Measurements from ENCODE around the gene CRADD. TPM values are rescaled to one million over a fixed set of nuclear protein-coding genes. Genes with fewer than 3 reads are reported as not detected.

CRADD gene
- total and polyA plus RNA-seq, 2 of the 4 experiments (the other 2 are of a cell fraction) = 11.1 to 14.0 TPM

GRCh38 chr12:93759512-93760081 is 82.4 kb downstream of the CRADD start:
- peak overlapping the region; percentile 40 for H3K18ac ChIP-seq (ENCODE audit: low read depth, low read length)
- H3K79me1 ChIP-seq (ENCODE audit: low read depth in 1 of 2, low read length in 2 of 2) = peaks cover 9 to 17% of the 10 kb centered on the region in 2 experiments; a peak in 3 of 4 replicates
- in situ Hi-C loops (cut with MboI; ENCODE audit: low sequenced_read_pairs) (loop anchor here (10.0 kb wide), 1 partner anchor 255 kb away; no protein-coding TSS in a partner anchor), intact Hi-C loops (cut with micrococcal nuclease) (no loop called here), dilution Hi-C loops (cut with HindIII; ENCODE audit: low sequenced_read_pairs, unreplicated experiment) (no loop called here)
- 40% methylated on average over 1 of the region's 2 CpGs; no CpG with 5 or more reads in 1 of the 2 experiments for WGBS, 2 experiments (ENCODE audit: extremely low coverage in 2 of 2, insufficient read length in 1 of 2)
- H4K20me1 ChIP-seq (ENCODE audit: insufficient read depth, low read length) = no peaks in the 10 kb centered on the region
- peak overlapping the region; percentile 25; the same call in 1 of the 2 replicates for H3K4ac ChIP-seq (ENCODE audit: low read depth, low read length)
- no peaks in the 10 kb centered on the region for H3K36me3 ChIP-seq (ENCODE audit: control insufficient read depth, insufficient read depth, low read length)
- ChIA-PET CTCF (interaction anchor here (0.6 kb wide), 1 partner anchor 186 kb away, joined by 3 read pairs; no protein-coding TSS in a partner anchor), POLR2A (ENCODE audit: unreplicated experiment) (no interaction called here)
- H2AK5ac ChIP-seq (ENCODE audit: low read depth, low read length) = peak overlapping the region; percentile 43
- 0 out of 3 replicates have a peak overlapping the region, but pooled peaks have one; percentile 47 for H2BK15ac ChIP-seq (ENCODE audit: low read depth, low read length)
- peak overlapping the region; percentile 47; the same call in 1 of the 2 replicates for H2BK120ac ChIP-seq (ENCODE audit: low read depth, low read length)
- H2AK9ac ChIP-seq (replicated peaks; ENCODE audit: low read depth, low read length, poor library complexity) = no peak overlapping the region
- no peak overlapping the region for H2BK5ac ChIP-seq (ENCODE audit: low read depth, low read length, poor library complexity, severe bottlenecking)
- H4K91ac ChIP-seq (ENCODE audit: insufficient read depth, low read depth, low read length) = peak overlapping the region; percentile 8; the same call in 1 of the 2 replicates
- peak overlapping the region; percentile 24; the same call in 1 of the 2 replicates for H2BK20ac ChIP-seq (ENCODE audit: low read depth, low read length)
- H3K9ac ChIP-seq (ENCODE audit: low read depth, low read length) = no peak overlapping the region
- no peak overlapping the region for H4K5ac ChIP-seq (ENCODE audit: low read depth, low read length)
- 0 out of 2 replicates have a peak overlapping the region, but pooled peaks have one; percentile 42 for H3K14ac ChIP-seq (replicated peaks; ENCODE audit: low read depth, low read length)
- no peak overlapping the region for H3K27ac ChIP-seq (ENCODE audit: insufficient read depth, low read length)
- ATAC-seq (ENCODE audit: low read depth) = no peak
- no peak overlapping the region for H3K4me2 ChIP-seq (ENCODE audit: low read depth, low read length)
- peaks cover 10% of the 10 kb centered on the region for H3K9me1 ChIP-seq (ENCODE audit: insufficient read depth, low read length)
- no peak overlapping the region for H3K56ac ChIP-seq (ENCODE audit: extremely low read depth, insufficient read depth, low read length)
- H3K27me3 ChIP-seq (ENCODE audit: control insufficient read depth, insufficient read depth, low read length) = no peaks in the 10 kb centered on the region
- peaks cover 11% of the 10 kb centered on the region for H3K4me1 ChIP-seq (ENCODE audit: control insufficient read depth, insufficient read depth, low read length)
- BruUV-seq (replicated peaks) = no TSS peak
- H3K23ac ChIP-seq (ENCODE audit: low read depth, low read length) = no peak overlapping the region
- H3K9me3 ChIP-seq (ENCODE audit: control insufficient read depth, insufficient read depth, low read length) = no peaks in the 10 kb centered on the region; the same call in none of the 2 replicates
- no peak overlapping the region for H2AFZ ChIP-seq (replicated peaks; ENCODE audit: low read length, poor library complexity)
- no peak overlapping the region for H4K8ac ChIP-seq (ENCODE audit: low read depth in 2 of 2, low read length in 2 of 2)
- H3K4me3 ChIP-seq (ENCODE audit: insufficient read depth, low read depth, low read length) = no peak overlapping the region
- no peak for DNase-seq
- no peak for TF ChIP-seq CHD1 (IDR thresholded peaks at IDR 0.05; ENCODE audit: low read depth, low read length)
- TF ChIP-seq POLR2A (IDR thresholded peaks at IDR 0.05; ENCODE audit: low read depth, low read length) = no peak
- TF ChIP-seq, protein P1, sequence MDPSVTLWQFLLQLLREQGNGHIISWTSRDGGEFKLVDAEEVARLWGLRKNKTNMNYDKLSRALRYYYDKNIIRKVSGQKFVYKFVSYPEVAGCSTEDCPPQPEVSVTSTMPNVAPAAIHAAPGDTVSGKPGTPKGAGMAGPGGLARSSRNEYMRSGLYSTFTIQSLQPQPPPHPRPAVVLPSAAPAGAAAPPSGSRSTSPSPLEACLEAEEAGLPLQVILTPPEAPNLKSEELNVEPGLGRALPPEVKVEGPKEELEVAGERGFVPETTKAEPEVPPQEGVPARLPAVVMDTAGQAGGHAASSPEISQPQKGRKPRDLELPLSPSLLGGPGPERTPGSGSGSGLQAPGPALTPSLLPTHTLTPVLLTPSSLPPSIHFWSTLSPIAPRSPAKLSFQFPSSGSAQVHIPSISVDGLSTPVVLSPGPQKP (IDR thresholded peaks at IDR 0.05; ENCODE audit: borderline replicate concordance, low read depth, low read length) = no peak
- TF ChIP-seq NFE2L2 (IDR thresholded peaks at IDR 0.05; ENCODE audit: low read depth, low read length) = no peak
- no peak for TF ChIP-seq RFX5 (IDR thresholded peaks at IDR 0.05; ENCODE audit: low read depth, low read length)
- TF ChIP-seq BHLHE40 (IDR thresholded peaks at IDR 0.05; ENCODE audit: low read depth, low read length) = no peak
- TF ChIP-seq MAFK (IDR thresholded peaks at IDR 0.05; ENCODE audit: low read depth, low read length) = no peak
- TF ChIP-seq CEBPB (IDR thresholded peaks at IDR 0.05; ENCODE audit: low read depth, low read length) = no peak
- no peak for TF ChIP-seq RAD21 (IDR thresholded peaks at IDR 0.05; ENCODE audit: low read length)
- TF ChIP-seq RCOR1 (IDR thresholded peaks at IDR 0.05; ENCODE audit: insufficient replicate concordance, low read length) = no peak
- no peak for TF ChIP-seq FOS (IDR thresholded peaks at IDR 0.05; ENCODE audit: low read depth, low read length)
- no peak for TF ChIP-seq MXI1 (IDR thresholded peaks at IDR 0.05; ENCODE audit: borderline replicate concordance, low read depth, low read length)
- no peak for TF ChIP-seq MAZ (IDR thresholded peaks at IDR 0.05; ENCODE audit: borderline replicate concordance, low read depth, low read length)
- TF ChIP-seq, protein P2, sequence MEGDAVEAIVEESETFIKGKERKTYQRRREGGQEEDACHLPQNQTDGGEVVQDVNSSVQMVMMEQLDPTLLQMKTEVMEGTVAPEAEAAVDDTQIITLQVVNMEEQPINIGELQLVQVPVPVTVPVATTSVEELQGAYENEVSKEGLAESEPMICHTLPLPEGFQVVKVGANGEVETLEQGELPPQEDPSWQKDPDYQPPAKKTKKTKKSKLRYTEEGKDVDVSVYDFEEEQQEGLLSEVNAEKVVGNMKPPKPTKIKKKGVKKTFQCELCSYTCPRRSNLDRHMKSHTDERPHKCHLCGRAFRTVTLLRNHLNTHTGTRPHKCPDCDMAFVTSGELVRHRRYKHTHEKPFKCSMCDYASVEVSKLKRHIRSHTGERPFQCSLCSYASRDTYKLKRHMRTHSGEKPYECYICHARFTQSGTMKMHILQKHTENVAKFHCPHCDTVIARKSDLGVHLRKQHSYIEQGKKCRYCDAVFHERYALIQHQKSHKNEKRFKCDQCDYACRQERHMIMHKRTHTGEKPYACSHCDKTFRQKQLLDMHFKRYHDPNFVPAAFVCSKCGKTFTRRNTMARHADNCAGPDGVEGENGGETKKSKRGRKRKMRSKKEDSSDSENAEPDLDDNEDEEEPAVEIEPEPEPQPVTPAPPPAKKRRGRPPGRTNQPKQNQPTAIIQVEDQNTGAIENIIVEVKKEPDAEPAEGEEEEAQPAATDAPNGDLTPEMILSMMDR (conservative IDR thresholded peaks at IDR 0.05; ENCODE audit: low read depth, low read length) = no peak
- TF ChIP-seq SMC3 (IDR thresholded peaks at IDR 0.05; ENCODE audit: low read depth, low read length) = no peak

Measured in IMR-90 (cell line).